Activated CD4-positive, CD25-positive, alpha-beta regulatory T cell treated with anti-CD3 and anti-CD28 coated beads, Interleukin-2, amount 50 U/mL, for 24 hours (primary cell): ENCODE results near the gene TASP1.

ENCODE experiments used
- ATAC-seq, 2 donors: fragments of 150-1000 bp; cut with Tn5 transposase; one replicate each; pipeline ENCODE4 v1.10.0; 2021; ENCODE audit warnings: mild to moderate bottlenecking in 1 of 2, moderate library complexity in 1 of 2

The TASP1 gene

GRCh38 chr20:13432126-13432525, 206.6 kb downstream of the TASP1 start:
- no peak for ATAC-seq

GRCh38 chr20:13430346-13431002, 208.3 kb downstream of the TASP1 start:
- peak; percentile 46 to 51 for ATAC-seq

- ATAC-seq = no peak
These were observed 210.0 kb downstream of the TASP1 start for GRCh38 chr20:13428684-13429083.

GRCh38 chr20:13426870-13427269, 211.9 kb downstream of the TASP1 start:
- ATAC-seq = no peak

- ATAC-seq = no peak
These were observed 213.2 kb downstream of the TASP1 start for GRCh38 chr20:13425381-13426135.

- no peak for ATAC-seq
These were observed 214.4 kb downstream of the TASP1 start for GRCh38 chr20:13424174-13424833.

- no peak for ATAC-seq
These were observed 215.1 kb downstream of the TASP1 start for GRCh38 chr20:13423472-13424173.

- ATAC-seq = no peak
These were observed 216.1 kb downstream of the TASP1 start for GRCh38 chr20:13422637-13423036.

GRCh38 chr20:13420625-13421024, 218.1 kb downstream of the TASP1 start:
- ATAC-seq = no peak

- ATAC-seq = no peak
These were observed 219.3 kb downstream of the TASP1 start for GRCh38 chr20:13419477-13419876.

GRCh38 chr20:13418263-13419229, 220.2 kb downstream of the TASP1 start:
- ATAC-seq = no peak

GRCh38 chr20:13416531-13416930, 222.2 kb downstream of the TASP1 start:
- ATAC-seq = no peak

GRCh38 chr20:13412806-13413445, 225.8 kb downstream of the TASP1 start:
- no peak for ATAC-seq

- ATAC-seq = no peak
These were observed 234.4 kb downstream of the TASP1 start for GRCh38 chr20:13404293-13404692.

- no peak for ATAC-seq
These were observed 235.3 kb downstream of the TASP1 start for GRCh38 chr20:13403453-13403852.

GRCh38 chr20:13402986-13403385, 235.7 kb downstream of the TASP1 start:
- ATAC-seq = no peak

GRCh38 chr20:13402171-13402760, 236.5 kb downstream of the TASP1 start:
- no peak for ATAC-seq

GRCh38 chr20:13401596-13401995, 237.1 kb downstream of the TASP1 start:
- ATAC-seq = no peak

GRCh38 chr20:13400453-13400852, 238.3 kb downstream of the TASP1 start:
- no peak for ATAC-seq

GRCh38 chr20:13397300-13397724, 241.4 kb downstream of the TASP1 start:
- ATAC-seq = no peak

- no peak for ATAC-seq
These were observed 241.9 kb downstream of the TASP1 start for GRCh38 chr20:13396826-13397225.
